ENCODE data around the gene KLHL40. TPM values are rescaled to one million over a fixed set of nuclear protein-coding genes. Genes with fewer than 3 reads are reported as not detected.

KLHL40 gene
- polyA plus RNA-seq, 2 of the 4 experiments (the other 2 are of a cell fraction) = not detected

- ChIA-PET POLR2A (no interaction called here), CTCF (interaction anchor here (1.1 to 1.2 kb wide), 3 partner anchors 12 to 89 kb away, joined by 3 to 4 read pairs (median 3); no protein-coding TSS in a partner anchor)
- Histone ChIP-seq H3K4me3 (no peak overlapping the region), H3K27ac (no peak overlapping the region), H3K9me3 (no peaks in the 10 kb centered on the region), H3K4me2 (no peak overlapping the region), H3K4me1 (peaks cover 8% of the 10 kb centered on the region; the same call in 2 of the 3 replicates)
- 51% methylated on average over 5 of the region's 6 CpGs for WGBS (ENCODE audit: missing lambda C conversion rate)
- TF ChIP-seq ZFP36 (IDR thresholded peaks at IDR 0.05; ENCODE audit: borderline replicate concordance, partially characterized antibody) = no peak
- no peak for TF ChIP-seq HOXB5 (CRISPR knock-in tag; IDR thresholded peaks at IDR 0.05)
- no peak for TF ChIP-seq HMGXB4 (CRISPR knock-in tag; IDR thresholded peaks at IDR 0.05; ENCODE audit: borderline replicate concordance)
- TF ChIP-seq FOSL2 (IDR thresholded peaks at IDR 0.05) = no peak
- TF ChIP-seq FOSL2 (CRISPR knock-in tag; IDR thresholded peaks at IDR 0.05) = no peak
- no peak for TF ChIP-seq TP53 (CRISPR knock-in tag; IDR thresholded peaks at IDR 0.05)
- no peak for TF ChIP-seq REST (IDR thresholded peaks at IDR 0.05)
- TF ChIP-seq POLR2AphosphoS2 (conservative IDR thresholded peaks at IDR 0.05; ENCODE audit: low read length) = no peak
- no peak for TF ChIP-seq CHD4 (IDR thresholded peaks at IDR 0.05; ENCODE audit: borderline replicate concordance)
- no peak for TF ChIP-seq RAD21 (conservative IDR thresholded peaks at IDR 0.05 in 1 of 2, IDR thresholded peaks at IDR 0.05 in 1 of 2)
- TF ChIP-seq, protein P1, sequence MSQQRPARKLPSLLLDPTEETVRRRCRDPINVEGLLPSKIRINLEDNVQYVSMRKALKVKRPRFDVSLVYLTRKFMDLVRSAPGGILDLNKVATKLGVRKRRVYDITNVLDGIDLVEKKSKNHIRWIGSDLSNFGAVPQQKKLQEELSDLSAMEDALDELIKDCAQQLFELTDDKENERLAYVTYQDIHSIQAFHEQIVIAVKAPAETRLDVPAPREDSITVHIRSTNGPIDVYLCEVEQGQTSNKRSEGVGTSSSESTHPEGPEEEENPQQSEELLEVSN (IDR thresholded peaks at IDR 0.05; ENCODE audit: borderline replicate concordance, low read depth) = no peak
- no peak for TF ChIP-seq TFCP2L1 (CRISPR knock-in tag; IDR thresholded peaks at IDR 0.05)
- no peak for TF ChIP-seq ATOH8 (CRISPR knock-in tag; IDR thresholded peaks at IDR 0.05; ENCODE audit: low read depth)
- ATAC-seq (no peak), DNase-seq (ENCODE audit: low read depth in 1 of 2, low spot score in 1 of 2) (no peak), FAIRE-seq (no peak)
Measured at GRCh38 chr3:42660131-42660715, 25.1 kb upstream of the KLHL40 start.

DNA sequence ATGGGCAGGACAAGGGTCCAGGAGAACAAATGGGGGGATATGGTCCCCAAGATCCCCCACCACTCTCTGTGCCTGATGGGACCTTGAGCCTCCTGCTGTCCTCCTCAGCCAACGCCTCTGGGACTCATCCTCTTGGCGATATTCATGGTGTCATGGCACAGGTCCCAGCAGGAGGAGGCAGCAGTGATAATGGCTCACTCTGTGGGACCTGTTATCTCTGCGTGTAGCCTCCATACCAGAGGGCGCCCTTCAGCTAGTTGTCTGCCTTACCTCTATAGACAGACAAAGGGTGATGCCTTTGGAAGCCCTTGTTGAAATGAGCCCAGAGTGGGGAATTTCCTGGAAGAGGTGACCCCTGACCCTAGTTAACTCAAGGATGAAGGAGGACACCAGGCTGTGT lies 24.4 kb upstream of the KLHL40 start:
- Histone ChIP-seq H3K4me2 (no peak overlapping the region), H3K9me3 (no peaks in the 10 kb centered on the region), H3K27ac (no peak overlapping the region), H3K4me3 (no peak overlapping the region), H3K4me1 (peaks cover under 1% of the 10 kb centered on the region; the same call in 1 of the 3 replicates)
- ATAC-seq (peak; percentile 20 to 58; a peak in 3 of 6 replicates), FAIRE-seq (no peak), DNase-seq (ENCODE audit: low read depth in 1 of 2, low spot score in 1 of 2) (peak in 1 of 2 experiments; percentile 28)
- no peak for TF ChIP-seq TP53 (CRISPR knock-in tag; IDR thresholded peaks at IDR 0.05)
- 0 out of 3 replicates have a peak, but pooled peaks have one; percentile 4 for TF ChIP-seq SMC3 (IDR thresholded peaks at IDR 0.05)
- TF ChIP-seq RAD21 (conservative IDR thresholded peaks at IDR 0.05 in 1 of 2, IDR thresholded peaks at IDR 0.05 in 1 of 2) = peak in 1 of 2 experiments; percentile 29; a peak in 1 of 5 replicates
- TF ChIP-seq EHMT2 (IDR thresholded peaks at IDR 0.05; ENCODE audit: low read depth) = no peak
- CTCF ChIA-PET = interaction anchor here (0.7 to 1.2 kb wide), 4 partner anchors 10 to 89 kb away, joined by 3 to 4 read pairs (median 3); no protein-coding TSS in a partner anchor
- POLR2A ChIA-PET = no interaction called here
- no CpG with 5 or more reads among the region's 4 CpGs for WGBS (ENCODE audit: missing lambda C conversion rate)

Data from A549 (cell line).